SK-N-DZ (cell line): Measurements from ENCODE around the gene KATNBL1. TPM values are rescaled to one million over a fixed set of nuclear protein-coding genes. Genes with fewer than 3 reads are reported as not detected.

Experiments
- DNase-seq: peaks from one replicate; pipeline ENCODE4 v3.0.0-alpha.2; 2015; ENCODE audit warnings: low spot score
- polyA plus RNA-seq, 2 experiments: library from polyadenylated mRNA; depleted of rRNA; stranded (reverse); fragments of >200 nt; gene quantifications; 2 replicates each; pipeline ENCODE4 v1.2.3, GENCODE V29; 2014

Gene KATNBL1
- polyA plus RNA-seq (2014; cell fraction: cytosol; rRNA removed) = 66.1 and 82.3 TPM in 2 replicates
- 115 and 131 TPM in 2 replicates for polyA plus RNA-seq (2014; cell fraction: nucleus; rRNA removed)

DNA sequence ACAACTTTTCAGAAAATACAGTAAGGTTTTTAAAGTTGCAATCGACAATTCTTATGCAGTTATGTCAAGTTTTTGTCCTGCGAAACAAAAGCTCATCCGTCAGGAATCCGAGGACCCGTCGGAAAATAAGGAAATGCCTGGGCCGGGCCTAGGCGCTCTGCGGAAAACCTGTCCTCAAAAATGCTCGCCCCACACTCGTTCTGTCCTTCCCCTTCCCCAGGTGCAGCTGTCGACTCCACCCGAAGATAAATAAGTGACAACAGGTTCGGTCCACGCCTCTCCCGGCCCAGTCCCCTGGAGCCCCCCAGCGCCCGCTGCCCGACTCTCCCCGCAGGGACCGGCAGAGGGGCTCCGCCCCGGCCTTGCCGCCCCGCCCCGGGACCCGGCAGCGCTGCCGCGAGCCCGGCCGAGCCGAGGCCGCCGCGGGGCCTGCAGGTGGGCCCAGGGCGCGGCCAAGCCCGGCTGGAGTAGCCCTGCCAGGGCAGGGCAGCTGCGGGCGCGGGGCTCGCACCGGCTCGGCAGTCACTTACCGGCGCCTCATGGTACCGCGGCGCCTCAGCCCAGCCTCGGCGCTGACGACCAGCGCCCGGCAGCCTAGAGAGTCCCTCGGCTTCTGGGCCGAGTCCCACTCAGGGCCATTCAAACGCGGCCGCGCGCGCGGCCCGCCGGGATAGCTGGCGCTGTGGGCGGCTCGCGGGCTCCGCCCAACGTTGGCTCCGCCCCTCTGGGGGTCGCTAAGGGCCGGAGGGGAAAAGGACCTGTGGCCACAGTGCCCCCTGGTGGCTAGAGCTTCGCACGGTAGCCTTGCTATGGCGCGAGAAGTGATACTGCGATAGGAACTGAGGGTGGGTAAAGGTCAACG lies at the start of gene KATNBL1:
KATNBL1 (minus strand) TSS at position 676 of the 862 bp plus-strand sequence. CDS start 46,420 bp downstream, outside the sequence.
- DNase-seq = peak; percentile 93

DNA sequence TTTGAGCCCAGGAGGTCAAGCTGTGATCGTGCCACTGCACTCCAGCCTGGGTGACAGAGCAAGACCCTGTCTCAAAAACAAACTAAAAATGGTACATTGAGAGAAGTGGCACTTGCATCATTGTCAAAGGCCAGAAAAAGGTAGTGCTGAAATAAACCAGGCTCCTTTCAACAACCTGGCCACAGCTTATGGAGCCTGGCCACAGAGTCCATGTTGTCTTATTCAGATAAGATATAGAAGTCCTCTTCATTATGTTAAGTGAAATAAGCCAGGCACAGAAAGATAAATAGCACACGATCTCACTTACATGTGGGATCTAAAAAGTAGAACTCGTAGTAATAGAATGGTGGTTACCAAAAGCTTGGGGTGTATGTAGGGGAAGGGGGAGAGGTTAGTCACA lies 49.7 kb upstream of the KATNBL1 start:
- peak; percentile 69 for DNase-seq

GRCh38 chr15:34258151-34258550 lies 48.3 kb upstream of the KATNBL1 start:
- DNase-seq = no peak

DNA sequence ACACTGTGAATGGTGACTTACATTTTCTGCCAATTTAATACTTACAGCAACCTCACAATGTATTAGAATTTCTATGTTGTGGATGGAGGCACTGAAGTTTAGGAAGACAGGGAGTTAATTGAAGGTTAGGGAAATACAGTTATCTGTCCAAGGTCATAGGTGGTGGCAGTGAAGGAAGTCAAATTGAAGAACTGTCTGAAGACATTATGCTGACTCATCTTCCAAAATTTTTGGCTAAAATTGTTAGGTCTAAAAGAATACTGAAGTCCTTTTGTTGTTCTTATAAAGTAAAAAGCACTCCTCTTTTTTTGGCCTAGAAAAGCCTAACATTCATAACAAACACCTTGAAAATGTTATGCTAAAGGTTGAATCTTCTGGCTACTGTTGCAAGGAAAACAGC lies 42.6 kb upstream of the KATNBL1 start:
- no peak for DNase-seq

GRCh38 chr15:34248190-34248589 lies 38.3 kb upstream of the KATNBL1 start:
- no peak for DNase-seq

- DNase-seq = no peak
Observed at GRCh38 chr15:34246276-34246976, 36.5 kb upstream of the KATNBL1 start.

DNA sequence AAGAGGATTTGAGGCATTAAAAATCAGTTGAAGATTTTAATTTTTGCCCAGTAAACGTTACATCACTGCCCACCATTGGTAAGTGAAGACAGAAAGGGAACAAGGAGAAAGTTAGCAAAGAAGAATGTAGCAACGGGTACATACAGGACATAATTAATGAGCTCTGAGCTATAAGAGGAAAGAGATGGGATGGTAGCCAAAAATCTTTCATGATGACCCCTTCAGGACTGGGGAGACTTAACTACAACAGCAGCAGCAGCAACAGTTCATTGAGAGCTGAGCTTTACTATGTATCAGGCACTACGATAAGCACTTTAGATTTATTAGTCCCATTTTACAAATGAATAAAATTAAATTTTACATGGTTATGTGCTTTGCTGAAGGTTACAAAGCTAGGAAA lies 33.3 kb upstream of the KATNBL1 start:
- no peak for DNase-seq

DNA sequence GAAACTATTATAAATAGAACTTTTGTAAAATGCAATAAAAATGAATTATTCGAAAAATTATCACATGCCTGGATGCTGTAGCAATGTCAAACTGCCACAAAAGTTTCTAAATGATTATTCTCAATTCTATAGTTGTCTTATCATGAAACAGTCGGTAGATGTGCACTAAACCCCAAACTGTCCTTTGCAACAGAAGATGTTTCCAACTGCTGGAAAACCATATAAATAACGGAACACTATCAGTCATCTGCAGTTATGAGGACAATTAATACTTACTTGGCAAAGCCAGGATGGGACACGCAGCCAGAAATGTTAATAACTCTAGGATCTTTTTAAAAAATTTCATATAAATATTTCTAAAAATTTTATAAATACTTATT lies 32.4 kb upstream of the KATNBL1 start:
- no peak for DNase-seq

GRCh38 chr15:34241376-34242330 lies 31.8 kb upstream of the KATNBL1 start:
- peak; percentile 19 for DNase-seq

- no peak for DNase-seq
Observed at GRCh38 chr15:34240537-34240936, 30.6 kb upstream of the KATNBL1 start.

- DNase-seq = no peak
Observed at GRCh38 chr15:34239151-34239808, 29.4 kb upstream of the KATNBL1 start.

GRCh38 chr15:34233614-34234013 lies 23.7 kb upstream of the KATNBL1 start:
- no peak for DNase-seq

DNA sequence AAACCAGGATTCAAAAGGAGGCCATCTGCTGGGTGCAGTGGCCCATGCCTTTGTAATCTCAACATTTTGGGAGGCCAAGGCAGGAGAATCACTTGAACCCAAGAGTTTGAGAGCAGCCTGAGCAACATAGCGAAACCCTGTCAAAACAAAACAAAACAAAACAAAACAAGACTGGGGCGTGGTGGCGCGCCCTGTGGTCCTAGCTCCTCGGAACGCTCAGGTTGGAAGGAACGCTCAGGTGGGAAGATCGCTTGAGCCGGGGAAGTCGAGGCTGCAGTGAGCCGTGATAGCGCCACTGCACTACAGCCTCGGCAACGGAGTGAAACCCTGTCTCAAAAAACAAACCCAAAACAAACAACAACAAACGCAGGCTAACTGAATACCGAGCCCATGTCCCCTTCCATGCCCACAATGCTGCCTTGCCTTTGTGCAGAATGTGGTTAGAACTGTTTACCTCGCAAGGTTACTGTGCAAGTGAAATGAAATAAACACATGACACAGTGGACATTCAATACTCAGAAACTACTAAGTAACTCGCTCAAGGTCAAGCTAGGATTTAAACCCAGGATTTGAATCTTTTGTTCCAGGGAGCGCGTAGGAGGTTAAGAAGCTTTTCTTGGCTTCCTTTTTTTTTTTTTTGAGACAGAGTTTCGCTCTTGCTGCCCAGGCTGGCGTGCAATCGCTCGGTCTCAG lies 14.2 kb upstream of the KATNBL1 start:
- peak; percentile 24 for DNase-seq

- DNase-seq = no peak
Observed at GRCh38 chr15:34217587-34218225, 7.8 kb upstream of the KATNBL1 start.

GRCh38 chr15:34216527-34217270 lies 6.8 kb upstream of the KATNBL1 start:
- DNase-seq = no peak

GRCh38 chr15:34214135-34214534 lies 4.2 kb upstream of the KATNBL1 start:
- DNase-seq = no peak

GRCh38 chr15:34213690-34214089 lies 3.8 kb upstream of the KATNBL1 start:
- no peak for DNase-seq

DNA sequence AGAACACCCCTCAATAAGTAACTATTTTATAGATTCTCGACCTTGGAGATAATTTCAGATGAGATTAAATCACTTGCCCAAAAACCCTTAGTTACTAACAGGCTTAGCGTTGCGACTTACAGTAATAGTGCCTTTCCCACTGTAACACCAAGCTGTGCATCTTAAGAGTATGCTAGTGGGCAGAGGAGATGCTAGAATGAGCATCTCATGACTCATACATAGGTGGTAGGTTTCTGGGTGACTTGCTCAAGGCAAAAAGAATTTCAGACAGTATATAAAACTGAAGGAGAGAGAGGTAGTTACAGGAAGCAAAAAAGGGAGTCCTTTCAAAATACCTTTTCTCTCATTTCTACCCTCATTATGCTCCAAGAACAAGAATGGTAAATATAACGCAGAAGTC lies 3.9 kb downstream of the KATNBL1 start:
- DNase-seq = no peak

- DNase-seq = no peak
Observed at GRCh38 chr15:34203936-34204335, 6.0 kb downstream of the KATNBL1 start.
